DOHH2 (cell line): ENCODE data around the gene MT2A.

Source experiments
- CTCF ChIP-seq: fragments of 200-600 bp; sonication (generic); IDR thresholded peaks from one replicate; pipeline ENCODE4 v1.5.1; 2014; ENCODE audit warnings: antibody characterized with exemption, mild to moderate bottlenecking, low read depth, low read length; ENCODE audit not compliant: poor library complexity, severe bottlenecking
- EZH2phosphoT487 ChIP-seq: fragments of 200-600 bp; sonication (generic); IDR thresholded peaks from 2 replicates; pipeline ENCODE4 v1.6.1; 2017; ENCODE audit warnings: borderline replicate concordance, mild to moderate bottlenecking, antibody characterized with exemption, low read length, moderate library complexity, mixed read lengths

- TF ChIP-seq EZH2phosphoT487 (no peak), CTCF (no peak)
Observed at GRCh38 chr16:56645311-56645710, 36.9 kb downstream of the MT2A start.
